Right lung (tissue), 10 donors: Measurements from ENCODE around the gene GLIPR1L1. TPM values are rescaled to one million over a fixed set of nuclear protein-coding genes. Genes with fewer than 3 reads are reported as not detected.
"Not testable (repeated sequence)": the region's sequence is repeated elsewhere in the genome, so short reads cannot be mapped to it uniquely, and the experiment has no call there.

Source experiments
- DNase-seq, 2 donors: peaks; one replicate each; pipeline ENCODE4 v3.0.0-alpha.2; 2013
- long read RNA-seq, 8 donors: transcript quantifications; one replicate each; lab custom pipeline, GENCODE V29; 2026
- polyA plus RNA-seq, 5 donors: library from polyadenylated mRNA; unstranded; fragments of 120-200 nt; gene quantifications; one replicate each; pipeline versions ENCODE4 v1.2.1 to v1.2.3, GENCODE V29; 2013; ENCODE audit warnings: inconsistent platforms in 1 of 5, low replicate concordance in 1 of 5; ENCODE audit not compliant: insufficient read length in 5 of 5, insufficient read depth in 1 of 5

The GLIPR1L1 gene
- under 1 TPM; 0.34 to 0.76 (median 0.54) TPM for polyA plus RNA-seq
- long read RNA-seq, donor 1: 0 reads
- long read RNA-seq, donor 2: 0 reads
- long read RNA-seq, donor 3: 0 reads
- long read RNA-seq, donor 4: 0 reads
- long read RNA-seq, donor 5: 0 reads
- long read RNA-seq, donor 6: 0 reads
- long read RNA-seq, donor 7: 0 reads
- long read RNA-seq, donor 8: 0 reads

GRCh38 chr12:75334384-75335030 lies at the start of gene GLIPR1L1:
TSS of gene GLIPR1L1 (plus strand) at chr12:75334670. CDS start at chr12:75334729, 59 bp downstream.
- peak; percentile 69 to 80 for DNase-seq

- no peak for DNase-seq
These were observed 45.6 kb upstream of the GLIPR1L1 start for GRCh38 chr12:75288860-75289259.

- peak in 1 of 2 donors; percentile 5 for DNase-seq
These were observed 44.7 kb upstream of the GLIPR1L1 start for GRCh38 chr12:75289753-75290152.

GRCh38 chr12:75291014-75291413 lies 43.5 kb upstream of the GLIPR1L1 start:
- DNase-seq: no peak

GRCh38 chr12:75294336-75294735 lies 40.1 kb upstream of the GLIPR1L1 start:
- DNase-seq: no peak

GRCh38 chr12:75294797-75295196 lies 39.7 kb upstream of the GLIPR1L1 start:
- DNase-seq: no peak

- no peak for DNase-seq
These were observed 32.2 kb upstream of the GLIPR1L1 start for GRCh38 chr12:75302225-75302624.

- no peak for DNase-seq
These were observed 31.7 kb upstream of the GLIPR1L1 start for GRCh38 chr12:75302781-75303180.

- DNase-seq: no peak
These were observed 28.8 kb upstream of the GLIPR1L1 start for GRCh38 chr12:75305412-75306332.

- no peak for DNase-seq
These were observed 26.2 kb upstream of the GLIPR1L1 start for GRCh38 chr12:75308279-75308678.

- no peak for DNase-seq
These were observed 23.1 kb upstream of the GLIPR1L1 start for GRCh38 chr12:75311369-75311768.

- no peak for DNase-seq
These were observed 19.0 kb upstream of the GLIPR1L1 start for GRCh38 chr12:75315518-75315917.

- no peak for DNase-seq
These were observed 16.7 kb upstream of the GLIPR1L1 start for GRCh38 chr12:75317784-75318183.

GRCh38 chr12:75322464-75322863 lies 12.0 kb upstream of the GLIPR1L1 start:
- no peak for DNase-seq

GRCh38 chr12:75323663-75324062 lies 10.8 kb upstream of the GLIPR1L1 start:
- no peak for DNase-seq

- no peak for DNase-seq
These were observed 6.8 kb upstream of the GLIPR1L1 start for GRCh38 chr12:75327642-75328041.

- DNase-seq: peak; percentile 66 to 77
These were observed 4.3 kb upstream of the GLIPR1L1 start, which contains the start of gene CAPS2 for GRCh38 chr12:75329918-75330826. TSS of gene CAPS2 (minus strand) at chr12:75330324. CDS start at chr12:75326498, 3,826 bp downstream.

- DNase-seq: no peak
These were observed 3.4 kb downstream of the GLIPR1L1 start for GRCh38 chr12:75337905-75338304.

GRCh38 chr12:75341873-75342272 lies 7.4 kb downstream of the GLIPR1L1 start:
- DNase-seq: no peak

- no peak for DNase-seq
These were observed 11.1 kb downstream of the GLIPR1L1 start for GRCh38 chr12:75345531-75345930.

GRCh38 chr12:75346215-75346614 lies 11.7 kb downstream of the GLIPR1L1 start:
- not testable (repeated sequence) for DNase-seq
